Smooth muscle cell (in vitro differentiated cells): ENCODE data around the gene DOCK9. TPM values are rescaled to one million over a fixed set of nuclear protein-coding genes. Genes with fewer than 3 reads are reported as not detected.

ENCODE experiments used
- DNase-seq: peaks from one replicate; lab custom pipeline; 2025; ENCODE audit not compliant: unreplicated experiment; lab: John Stamatoyannopoulos, UW
- H2AFZ ChIP-seq: fragments of 200-600 bp; sonication (generic); 2 replicates; pipeline ENCODE4 v1.6.0; 2016; ENCODE audit warnings: antibody characterized with exemption, low read depth, mild to moderate bottlenecking
- H3F3A ChIP-seq: fragments of 200-600 bp; sonication (generic); 2 replicates; pipeline ENCODE4 v1.6.0; 2017; ENCODE audit warnings: antibody characterized with exemption, low read depth
- H3K27ac ChIP-seq: fragments of 200-600 bp; sonication (generic); 2 replicates; pipeline ENCODE4 v1.5.1; 2016; ENCODE audit warnings: low read depth, mild to moderate bottlenecking
- H3K27me3 ChIP-seq: fragments of 200-600 bp; sonication (generic); 2 replicates; pipeline ENCODE4 v1.6.1; 2016; ENCODE audit warnings: low read depth, mild to moderate bottlenecking
- H3K36me3 ChIP-seq: fragments of 200-600 bp; sonication (generic); 2 replicates; pipeline ENCODE4 v1.5.1; 2016; ENCODE audit warnings: low read depth
- H3K4me1 ChIP-seq: fragments of 200-600 bp; sonication (generic); 2 replicates; pipeline ENCODE4 v1.5.1; 2016; ENCODE audit warnings: low read depth
- H3K4me2 ChIP-seq: fragments of 200-600 bp; sonication (generic); 2 replicates; pipeline ENCODE4 v1.6.0; 2016; ENCODE audit warnings: mild to moderate bottlenecking
- H3K4me3 ChIP-seq: fragments of 200-600 bp; sonication (generic); 2 replicates; pipeline ENCODE4 v1.5.1; 2016; ENCODE audit warnings: mild to moderate bottlenecking
- H3K79me2 ChIP-seq: fragments of 200-600 bp; sonication (generic); 2 replicates; pipeline ENCODE4 v1.6.0; 2016; ENCODE audit warnings: low read depth, mild to moderate bottlenecking
- H3K9ac ChIP-seq: fragments of 200-600 bp; sonication (generic); 2 replicates; pipeline ENCODE4 v1.6.0; 2016; ENCODE audit warnings: low read depth
- H3K9me3 ChIP-seq: fragments of 200-600 bp; sonication (generic); replicated peaks from 2 replicates; pipeline ENCODE4 v1.5.1; 2016; ENCODE audit warnings: low read depth
- H4K20me1 ChIP-seq: fragments of 200-600 bp; sonication (generic); 2 replicates; pipeline ENCODE4 v1.6.0; 2016; ENCODE audit warnings: low read depth
- WGBS: methylation state at CpG from one replicate; pipeline ENCODE4 v1.1.7; 2016; ENCODE audit warnings: low lambda C conversion rate; 5-methylcytosine and 5-hydroxymethylcytosine counted together
- polyA plus RNA-seq: library from polyadenylated mRNA; unstranded; fragments of >200 nt; fragmentation: Nextera tagmentation; extraction: Ambion mirVana; gene quantifications from 2 replicates; pipeline ENCODE4 v1.2.1, GENCODE V29; 2016
- total RNA-seq: library from RNA; depleted of rRNA; stranded (reverse); fragments of >200 nt; gene quantifications from 2 replicates; pipeline ENCODE4 v1.2.3, GENCODE V29; 2014
- TF ChIP-seq, protein P1 (sequence below): fragments of 200-600 bp; sonication (generic); IDR thresholded peaks from 2 replicates; pipeline ENCODE4 v1.5.1; 2017; ENCODE audit warnings: borderline replicate concordance, mild to moderate bottlenecking, antibody characterized with exemption; ENCODE audit not compliant: insufficient read depth, poor library complexity, severe bottlenecking

The DOCK9 gene
- total and polyA plus RNA-seq, 2 experiments from 2014 or later, result 5.7 to 25.1 TPM

DNA sequence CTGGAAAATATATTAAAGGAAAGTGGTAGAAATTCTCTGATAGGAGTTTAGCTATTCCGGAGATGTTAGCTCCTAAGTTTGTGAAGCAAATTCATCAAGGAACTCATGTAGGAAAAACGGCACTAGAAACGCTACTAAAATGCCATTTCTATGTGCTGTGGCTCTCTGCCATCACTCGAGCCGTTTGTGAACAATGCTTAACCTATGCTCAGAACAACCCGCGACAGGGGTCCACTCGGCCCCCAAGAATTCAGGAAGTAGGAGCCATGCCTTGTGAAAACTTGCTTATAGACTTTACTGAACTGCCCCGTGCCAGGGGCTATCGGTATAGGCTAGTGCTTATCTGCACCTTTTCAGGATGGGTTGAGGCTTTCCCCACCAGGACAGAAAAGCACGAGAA lies 211.2 kb downstream of the DOCK9 start:
- H3K9ac ChIP-seq, result no peak overlapping the region
- H3K27ac ChIP-seq, result no peak overlapping the region

DNA sequence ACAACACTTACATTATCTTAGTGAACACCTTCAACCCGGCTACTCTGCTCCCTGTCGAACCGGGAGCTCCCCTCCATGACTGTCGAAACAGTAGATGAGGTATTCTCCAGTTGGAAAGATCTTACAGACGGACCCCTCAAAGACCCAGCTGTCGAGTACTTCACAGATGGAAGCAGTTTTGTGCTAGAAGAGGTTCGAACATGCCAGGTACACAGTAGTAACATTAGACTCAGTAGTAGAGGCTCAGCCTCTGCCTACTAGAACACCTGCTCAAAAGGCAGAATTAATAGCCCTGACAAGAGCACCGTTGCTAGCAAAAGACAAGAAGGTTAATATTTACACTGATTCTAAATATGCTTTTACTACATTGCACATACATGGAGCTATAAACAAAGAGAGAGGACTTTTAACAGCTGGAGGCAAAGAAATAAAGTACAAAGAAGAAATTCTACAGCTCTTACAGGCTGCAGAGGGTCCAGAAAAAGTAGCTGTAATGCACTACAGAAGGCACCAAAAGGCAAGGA lies 211.8 kb downstream of the DOCK9 start:
- Histone ChIP-seq H3K4me1 (no peaks in the 10 kb centered on the region), H2AFZ (no peak overlapping the region), H3K27ac (no peak overlapping the region), H3F3A (no peaks in the 10 kb centered on the region), H3K9me3 (no peaks in the 10 kb centered on the region), H4K20me1 (no peaks in the 10 kb centered on the region), H3K9ac (no peak overlapping the region), H3K4me2 (no peak overlapping the region), H3K4me3 (no peak overlapping the region), H3K27me3 (no peaks in the 10 kb centered on the region), H3K36me3 (no peaks in the 10 kb centered on the region), H3K79me2 (no peaks in the 10 kb centered on the region)
- TF ChIP-seq, protein P1, sequence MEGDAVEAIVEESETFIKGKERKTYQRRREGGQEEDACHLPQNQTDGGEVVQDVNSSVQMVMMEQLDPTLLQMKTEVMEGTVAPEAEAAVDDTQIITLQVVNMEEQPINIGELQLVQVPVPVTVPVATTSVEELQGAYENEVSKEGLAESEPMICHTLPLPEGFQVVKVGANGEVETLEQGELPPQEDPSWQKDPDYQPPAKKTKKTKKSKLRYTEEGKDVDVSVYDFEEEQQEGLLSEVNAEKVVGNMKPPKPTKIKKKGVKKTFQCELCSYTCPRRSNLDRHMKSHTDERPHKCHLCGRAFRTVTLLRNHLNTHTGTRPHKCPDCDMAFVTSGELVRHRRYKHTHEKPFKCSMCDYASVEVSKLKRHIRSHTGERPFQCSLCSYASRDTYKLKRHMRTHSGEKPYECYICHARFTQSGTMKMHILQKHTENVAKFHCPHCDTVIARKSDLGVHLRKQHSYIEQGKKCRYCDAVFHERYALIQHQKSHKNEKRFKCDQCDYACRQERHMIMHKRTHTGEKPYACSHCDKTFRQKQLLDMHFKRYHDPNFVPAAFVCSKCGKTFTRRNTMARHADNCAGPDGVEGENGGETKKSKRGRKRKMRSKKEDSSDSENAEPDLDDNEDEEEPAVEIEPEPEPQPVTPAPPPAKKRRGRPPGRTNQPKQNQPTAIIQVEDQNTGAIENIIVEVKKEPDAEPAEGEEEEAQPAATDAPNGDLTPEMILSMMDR, result no peak
- no peak for DNase-seq
- 95% methylated on average over 8 of the region's 8 CpGs for WGBS

More for the DNA sequence above, 211.2 kb downstream of the DOCK9 start:
- H3K27me3 ChIP-seq, result no peaks in the 10 kb centered on the region
- no peak overlapping the region for H3K4me2 ChIP-seq
- no peaks in the 10 kb centered on the region for H3K36me3 ChIP-seq
- no peak overlapping the region for H3K4me3 ChIP-seq
- no peaks in the 10 kb centered on the region for H3K4me1 ChIP-seq
- H3F3A ChIP-seq, result no peaks in the 10 kb centered on the region
- TF ChIP-seq, protein P1, result no peak
- 86% methylated on average over 11 of the region's 11 CpGs for WGBS
- no peak for DNase-seq
- no peak overlapping the region for H2AFZ ChIP-seq
- H4K20me1 ChIP-seq, result no peaks in the 10 kb centered on the region
- H3K9me3 ChIP-seq, result no peaks in the 10 kb centered on the region
- no peaks in the 10 kb centered on the region for H3K79me2 ChIP-seq

DNA sequence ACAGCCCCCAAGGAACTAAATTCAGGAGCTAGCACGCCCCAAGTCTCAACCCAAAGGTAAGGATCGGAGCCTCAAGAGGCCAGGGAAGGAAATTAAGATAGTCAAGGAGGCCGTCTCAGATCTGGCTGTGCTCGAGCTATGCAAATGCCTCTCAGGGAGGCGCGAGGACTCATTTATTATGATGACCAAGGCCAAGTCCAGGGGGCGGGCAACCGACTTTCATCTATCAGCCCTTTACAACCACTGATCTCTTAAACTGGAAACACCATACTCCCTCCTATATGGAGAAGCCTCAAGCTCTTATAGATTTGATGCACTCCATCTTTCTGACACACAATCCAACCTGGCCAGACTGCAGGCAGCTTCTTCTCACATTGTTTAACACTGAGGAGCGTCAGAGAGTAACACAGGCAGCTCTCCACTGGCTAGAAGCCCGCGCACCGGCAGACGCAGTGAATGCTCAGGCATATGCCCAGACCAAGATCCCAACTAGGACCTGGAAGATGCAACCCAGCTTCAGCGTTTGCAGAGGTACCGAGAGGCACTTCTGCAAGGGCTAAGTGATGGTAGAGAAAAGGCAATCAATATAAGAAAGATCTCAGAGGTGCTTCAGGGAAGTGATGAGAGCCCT lies 215.8 kb downstream of the DOCK9 start:
- Histone ChIP-seq H3K9me3 (no peaks in the 10 kb centered on the region), H3K36me3 (no peaks in the 10 kb centered on the region), H2AFZ (no peak overlapping the region), H3K4me3 (no peak overlapping the region), H3F3A (no peaks in the 10 kb centered on the region), H3K27ac (no peak overlapping the region), H3K4me1 (no peaks in the 10 kb centered on the region), H3K4me2 (peak overlapping the region; percentile 9), H3K79me2 (no peaks in the 10 kb centered on the region), H3K9ac (no peak overlapping the region), H4K20me1 (no peaks in the 10 kb centered on the region), H3K27me3 (no peaks in the 10 kb centered on the region)
- DNase-seq, result no peak
- WGBS, result 89% methylated on average over 15 of the region's 15 CpGs
- TF ChIP-seq, protein P1, result no peak
